Breast epithelium (tissue), 4 donors: ENCODE measurements around the gene PGBD5. TPM values are rescaled to one million over a fixed set of nuclear protein-coding genes. Genes with fewer than 3 reads are reported as not detected.

Source experiments
- DNase-seq, 2 donors: peaks; one replicate each; pipeline ENCODE4 v3.0.0-alpha.2; 2019; ENCODE audit warnings: low spot score in 2 of 2
- H3K27ac ChIP-seq, 2 donors: fragments of 200-600 bp; sonication (generic) in 1 of 2; one replicate each; pipeline ENCODE4 v1.5.1; 2016 to 2019; ENCODE audit warnings: mild to moderate bottlenecking in 1 of 2
- H3K27me3 ChIP-seq, 2 donors: fragments of 200-600 bp; sonication (generic) in 1 of 2; one replicate each; pipeline versions ENCODE4 v1.5.1 to v1.6.0; 2017 to 2019; ENCODE audit warnings: control low read depth in 1 of 2, mild to moderate bottlenecking in 1 of 2
- H3K36me3 ChIP-seq: fragments of 200-600 bp; one replicate; pipeline ENCODE4 v1.5.1; 2019
- H3K4me1 ChIP-seq, 2 donors: fragments of 200-600 bp; sonication (generic); one replicate each; pipeline ENCODE4 v1.5.1; 2016 to 2019; ENCODE audit warnings: control low read depth in 1 of 2
- H3K4me3 ChIP-seq, 3 donors: fragments of 200-600 bp; sonication (generic); 1 replicate in 2 of 3; 2 replicates in 1 of 3; pipeline ENCODE4 v1.5.1; 2016 to 2019; ENCODE audit warnings: mild to moderate bottlenecking in 3 of 3, moderate library complexity in 2 of 3
- H3K9me3 ChIP-seq, 2 donors: fragments of 200-600 bp; sonication (generic) in 1 of 2; one replicate each; pipeline ENCODE4 v1.5.1; 2016 to 2019; ENCODE audit warnings: control low read depth in 1 of 2
- POLR2A ChIP-seq: fragments of 450-650 bp; IDR thresholded peaks from one replicate; pipeline ENCODE4 v1.6.1; 2016; ENCODE audit warnings: antibody characterized with exemption, mild to moderate bottlenecking, moderate library complexity
- POLR2AphosphoS5 ChIP-seq, 3 donors: sonication (generic); formaldehyde crosslinking; IDR thresholded peaks; one replicate each; pipeline ENCODE4 v1.6.1; 2017; ENCODE audit warnings: antibody characterized with exemption in 3 of 3
- intact Hi-C: fragments of 100-400 bp; cut with DNase I; formaldehyde crosslinking; loops from one replicate; pipeline ENCODE4 v1.15.1; 2023; ENCODE audit warnings: low total_unique reads
- total RNA-seq, 3 donors: library from RNA; depleted of rRNA; stranded (reverse); fragments of >200 nt; gene quantifications; one replicate each; pipeline ENCODE4 v1.1.0, GENCODE V29; 2016
- TF ChIP-seq, protein P1 (sequence below), 3 donors: fragments of 450-650 bp; IDR thresholded peaks; one replicate each; pipeline ENCODE4 v1.5.1; 2016 to 2017; ENCODE audit warnings: antibody characterized with exemption in 3 of 3, mild to moderate bottlenecking in 3 of 3, moderate library complexity in 3 of 3

Gene PGBD5
- total RNA-seq, 3 donors from 2014 or later = 0.48 to 0.98 (median 0.59) TPM

DNA sequence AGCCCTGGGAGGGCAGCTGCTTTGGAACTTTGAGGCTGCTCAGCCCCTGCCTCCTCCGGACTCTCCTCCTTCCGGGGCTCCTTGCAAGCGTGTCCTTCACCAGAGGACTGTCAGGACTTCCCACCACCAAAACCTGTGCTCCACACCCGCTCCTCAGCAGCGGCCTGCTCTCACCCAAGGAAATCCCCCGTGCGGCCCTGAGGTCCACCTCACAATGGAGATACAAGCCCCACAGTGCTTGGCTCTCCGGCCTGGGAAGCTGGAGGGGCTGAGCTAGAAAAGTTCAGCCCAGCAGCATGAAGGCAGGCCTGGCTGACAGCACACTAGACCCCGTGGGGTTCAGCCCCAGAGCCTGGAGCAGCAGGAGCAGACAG, 33.6 kb downstream of the PGBD5 start:
- Histone ChIP-seq H3K4me1 (no peaks in the 10 kb centered on the region), H3K27me3 (peaks cover 0 to 14% of the 10 kb centered on the region in 2 donors), H3K27ac (no peak overlapping the region), H3K36me3 (no peaks in the 10 kb centered on the region), H3K4me3 (no peak overlapping the region), H3K9me3 (no peaks in the 10 kb centered on the region)
- intact Hi-C loops = no loop called here
- DNase-seq = no peak
- TF ChIP-seq POLR2A = no peak
- TF ChIP-seq, protein P1, sequence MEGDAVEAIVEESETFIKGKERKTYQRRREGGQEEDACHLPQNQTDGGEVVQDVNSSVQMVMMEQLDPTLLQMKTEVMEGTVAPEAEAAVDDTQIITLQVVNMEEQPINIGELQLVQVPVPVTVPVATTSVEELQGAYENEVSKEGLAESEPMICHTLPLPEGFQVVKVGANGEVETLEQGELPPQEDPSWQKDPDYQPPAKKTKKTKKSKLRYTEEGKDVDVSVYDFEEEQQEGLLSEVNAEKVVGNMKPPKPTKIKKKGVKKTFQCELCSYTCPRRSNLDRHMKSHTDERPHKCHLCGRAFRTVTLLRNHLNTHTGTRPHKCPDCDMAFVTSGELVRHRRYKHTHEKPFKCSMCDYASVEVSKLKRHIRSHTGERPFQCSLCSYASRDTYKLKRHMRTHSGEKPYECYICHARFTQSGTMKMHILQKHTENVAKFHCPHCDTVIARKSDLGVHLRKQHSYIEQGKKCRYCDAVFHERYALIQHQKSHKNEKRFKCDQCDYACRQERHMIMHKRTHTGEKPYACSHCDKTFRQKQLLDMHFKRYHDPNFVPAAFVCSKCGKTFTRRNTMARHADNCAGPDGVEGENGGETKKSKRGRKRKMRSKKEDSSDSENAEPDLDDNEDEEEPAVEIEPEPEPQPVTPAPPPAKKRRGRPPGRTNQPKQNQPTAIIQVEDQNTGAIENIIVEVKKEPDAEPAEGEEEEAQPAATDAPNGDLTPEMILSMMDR (IDR thresholded peaks at IDR 0.05) = no peak
- TF ChIP-seq POLR2AphosphoS5 (IDR thresholded peaks at IDR 0.05) = no peak

DNA sequence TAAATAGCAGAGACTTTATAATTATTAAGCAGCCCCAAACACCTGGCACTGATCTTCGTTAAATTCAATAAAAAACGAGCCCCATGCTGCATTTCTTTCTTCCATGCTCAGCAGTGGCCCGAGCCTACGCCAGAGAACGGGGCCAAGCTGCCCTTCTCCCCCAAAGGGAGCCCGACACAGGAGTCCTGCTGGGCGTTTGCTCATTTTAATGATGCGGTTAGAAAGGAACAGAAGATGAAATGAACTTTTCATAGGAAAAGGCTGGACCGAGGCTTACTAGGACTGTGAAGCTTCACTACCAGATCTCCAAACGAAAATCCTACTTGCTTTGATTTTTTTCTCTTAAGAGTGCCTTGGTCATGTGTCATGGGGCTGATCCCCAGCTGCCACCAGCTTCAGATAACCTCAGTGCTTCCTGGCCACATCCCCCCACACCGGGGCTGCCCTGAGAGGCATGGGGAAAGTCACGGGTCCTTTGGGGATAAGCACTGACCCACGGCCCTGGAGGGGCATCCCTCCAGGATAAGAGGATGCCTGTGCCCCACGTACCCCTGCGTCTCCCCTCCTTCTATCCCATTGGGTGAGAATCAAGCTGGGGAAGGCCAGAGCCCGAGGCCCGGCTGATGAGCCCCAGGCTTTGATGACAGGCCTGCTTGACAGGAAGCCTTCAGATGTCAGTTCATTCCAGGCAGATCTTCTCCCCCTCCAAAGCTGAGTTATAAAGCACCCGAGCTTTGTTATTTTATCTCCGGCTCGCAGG, 34.2 kb downstream of the PGBD5 start:
- Histone ChIP-seq H3K27ac (no peak overlapping the region), H3K9me3 (no peaks in the 10 kb centered on the region), H3K36me3 (no peaks in the 10 kb centered on the region), H3K4me3 (no peak overlapping the region), H3K27me3 (peaks cover 0 to 14% of the 10 kb centered on the region in 2 donors), H3K4me1 (no peaks in the 10 kb centered on the region)
- intact Hi-C loops = no loop called here
- TF ChIP-seq, protein P1 (IDR thresholded peaks at IDR 0.05) = no peak
- no peak for TF ChIP-seq POLR2AphosphoS5 (IDR thresholded peaks at IDR 0.05)
- no peak for TF ChIP-seq POLR2A
- DNase-seq = no peak

DNA sequence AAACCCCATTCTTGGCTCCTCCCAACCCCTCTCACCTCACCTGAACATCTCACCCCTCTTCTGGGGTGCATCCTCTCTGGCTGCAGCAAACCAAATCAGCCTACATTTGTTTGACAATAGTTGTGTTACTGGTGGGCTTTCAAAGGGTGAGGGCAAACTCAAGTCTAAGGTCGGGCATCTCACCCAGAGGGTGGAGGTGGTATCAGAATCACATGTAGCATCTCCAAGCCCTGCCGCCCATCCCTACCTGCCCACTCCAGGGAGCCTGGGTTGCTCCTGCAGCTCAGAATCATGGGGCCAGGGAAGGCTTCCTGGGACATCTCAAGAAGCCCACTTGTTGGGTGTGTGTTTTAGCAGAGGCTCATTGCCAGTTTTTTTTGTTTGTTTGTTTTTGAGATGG, 35.8 kb downstream of the PGBD5 start:
- H3K9me3 ChIP-seq = no peaks in the 10 kb centered on the region
- H3K4me3 ChIP-seq = no peak overlapping the region
- intact Hi-C loops = no loop called here
- H3K27ac ChIP-seq = no peak overlapping the region
- no peaks in the 10 kb centered on the region for H3K36me3 ChIP-seq
- no peak for TF ChIP-seq POLR2A
- TF ChIP-seq POLR2AphosphoS5 (IDR thresholded peaks at IDR 0.05) = no peak
- TF ChIP-seq, protein P1 (IDR thresholded peaks at IDR 0.05) = no peak
- peaks cover 0 to 8% of the 10 kb centered on the region in 2 donors for H3K27me3 ChIP-seq
- no peak for DNase-seq
- H3K4me1 ChIP-seq = no peaks in the 10 kb centered on the region

DNA sequence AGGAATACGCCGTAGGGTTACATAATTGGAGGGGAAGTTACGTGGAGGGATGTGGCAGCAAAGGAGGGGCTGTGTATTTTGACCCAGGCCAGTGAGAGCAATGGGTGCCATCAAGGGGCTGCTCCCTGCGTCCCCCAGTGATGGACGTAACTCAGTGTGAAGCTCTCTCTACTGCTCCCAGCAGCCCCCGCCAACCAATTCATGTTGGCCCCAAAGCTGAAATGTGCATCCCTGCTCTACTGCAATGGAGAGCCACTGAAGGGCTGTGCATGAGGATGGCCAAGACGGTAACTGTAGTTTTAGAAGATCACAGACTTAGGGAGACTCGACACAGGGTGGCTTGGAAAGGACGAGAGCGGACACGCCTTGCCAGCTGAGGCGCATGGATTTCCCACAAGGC, 38.3 kb downstream of the PGBD5 start:
- no peaks in the 10 kb centered on the region for H3K36me3 ChIP-seq
- no peak overlapping the region for H3K4me3 ChIP-seq
- peaks cover 0 to 8% of the 10 kb centered on the region in 2 donors for H3K27me3 ChIP-seq
- intact Hi-C loops = no loop called here
- TF ChIP-seq POLR2A (no peak), POLR2AphosphoS5 (IDR thresholded peaks at IDR 0.05) (no peak)
- TF ChIP-seq, protein P1 (IDR thresholded peaks at IDR 0.05) = no peak
- no peak overlapping the region for H3K27ac ChIP-seq
- no peak for DNase-seq
- H3K4me1 ChIP-seq = no peaks in the 10 kb centered on the region
- no peaks in the 10 kb centered on the region for H3K9me3 ChIP-seq

DNA sequence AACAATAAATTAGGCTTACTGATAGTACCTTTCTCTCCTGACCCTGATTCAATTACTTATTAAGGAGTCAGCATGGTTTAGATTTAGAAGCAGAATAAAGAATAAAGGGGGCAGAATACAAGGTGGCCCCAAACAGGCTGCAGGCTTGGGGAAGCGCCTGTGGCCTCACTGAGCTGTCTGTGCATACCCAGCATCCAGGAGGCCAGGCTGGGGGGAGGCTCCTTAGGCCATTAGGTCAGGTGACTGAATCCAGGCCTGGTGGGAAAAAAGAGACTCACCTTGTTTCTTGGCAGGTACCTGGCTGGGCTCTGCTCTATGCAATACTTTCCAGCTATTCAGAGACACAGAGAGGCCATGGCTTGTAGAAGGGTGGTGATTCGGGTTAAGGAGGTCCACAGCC, 38.8 kb downstream of the PGBD5 start:
- Histone ChIP-seq H3K9me3 (no peaks in the 10 kb centered on the region), H3K27me3 (peaks cover 0 to 3% of the 10 kb centered on the region in 2 donors), H3K36me3 (no peaks in the 10 kb centered on the region), H3K4me3 (no peak overlapping the region), H3K27ac (no peak overlapping the region), H3K4me1 (no peaks in the 10 kb centered on the region)
- intact Hi-C loops = no loop called here
- TF ChIP-seq, protein P1 (IDR thresholded peaks at IDR 0.05) = no peak
- TF ChIP-seq POLR2A (no peak), POLR2AphosphoS5 (IDR thresholded peaks at IDR 0.05) (no peak)
- DNase-seq = no peak
